Smooth muscle cell (in vitro differentiated cells): ENCODE results near the gene AKR7A3. TPM values are rescaled to one million over a fixed set of nuclear protein-coding genes. Genes with fewer than 3 reads are reported as not detected.

Experiments
- DNase-seq: peaks from one replicate; lab custom pipeline; 2025; ENCODE audit not compliant: unreplicated experiment; lab: John Stamatoyannopoulos, UW
- H2AFZ ChIP-seq: fragments of 200-600 bp; sonication (generic); 2 replicates; pipeline ENCODE4 v1.6.0; 2016; ENCODE audit warnings: antibody characterized with exemption, low read depth, mild to moderate bottlenecking
- H3F3A ChIP-seq: fragments of 200-600 bp; sonication (generic); 2 replicates; pipeline ENCODE4 v1.6.0; 2017; ENCODE audit warnings: antibody characterized with exemption, low read depth
- H3K27ac ChIP-seq: fragments of 200-600 bp; sonication (generic); 2 replicates; pipeline ENCODE4 v1.5.1; 2016; ENCODE audit warnings: low read depth, mild to moderate bottlenecking
- H3K27me3 ChIP-seq: fragments of 200-600 bp; sonication (generic); 2 replicates; pipeline ENCODE4 v1.6.1; 2016; ENCODE audit warnings: low read depth, mild to moderate bottlenecking
- H3K36me3 ChIP-seq: fragments of 200-600 bp; sonication (generic); 2 replicates; pipeline ENCODE4 v1.5.1; 2016; ENCODE audit warnings: low read depth
- H3K4me1 ChIP-seq: fragments of 200-600 bp; sonication (generic); 2 replicates; pipeline ENCODE4 v1.5.1; 2016; ENCODE audit warnings: low read depth
- H3K4me2 ChIP-seq: fragments of 200-600 bp; sonication (generic); 2 replicates; pipeline ENCODE4 v1.6.0; 2016; ENCODE audit warnings: mild to moderate bottlenecking
- H3K4me3 ChIP-seq: fragments of 200-600 bp; sonication (generic); 2 replicates; pipeline ENCODE4 v1.5.1; 2016; ENCODE audit warnings: mild to moderate bottlenecking
- H3K79me2 ChIP-seq: fragments of 200-600 bp; sonication (generic); 2 replicates; pipeline ENCODE4 v1.6.0; 2016; ENCODE audit warnings: low read depth, mild to moderate bottlenecking
- H3K9ac ChIP-seq: fragments of 200-600 bp; sonication (generic); 2 replicates; pipeline ENCODE4 v1.6.0; 2016; ENCODE audit warnings: low read depth
- H3K9me3 ChIP-seq: fragments of 200-600 bp; sonication (generic); replicated peaks from 2 replicates; pipeline ENCODE4 v1.5.1; 2016; ENCODE audit warnings: low read depth
- H4K20me1 ChIP-seq: fragments of 200-600 bp; sonication (generic); 2 replicates; pipeline ENCODE4 v1.6.0; 2016; ENCODE audit warnings: low read depth
- CTCF ChIP-seq: fragments of 200-600 bp; sonication (generic); IDR thresholded peaks from 2 replicates; pipeline ENCODE4 v1.5.1; 2017; ENCODE audit warnings: borderline replicate concordance, mild to moderate bottlenecking, antibody characterized with exemption; ENCODE audit not compliant: insufficient read depth, poor library complexity, severe bottlenecking
- WGBS: methylation state at CpG from one replicate; pipeline ENCODE4 v1.1.7; 2016; ENCODE audit warnings: low lambda C conversion rate; 5-methylcytosine and 5-hydroxymethylcytosine counted together
- polyA plus RNA-seq: library from polyadenylated mRNA; unstranded; fragments of >200 nt; fragmentation: Nextera tagmentation; extraction: Ambion mirVana; gene quantifications from 2 replicates; pipeline ENCODE4 v1.2.1, GENCODE V29; 2016
- small RNA-seq: library from RNA; depleted of rRNA; stranded (forward); fragments of <200 nt; gene quantifications from one replicate; pipeline ENCODE3, GENCODE V24; 2014
- total RNA-seq: library from RNA; depleted of rRNA; stranded (reverse); fragments of >200 nt; gene quantifications from 2 replicates; pipeline ENCODE4 v1.2.3, GENCODE V29; 2014

Gene AKR7A3
- total and polyA plus RNA-seq, 2 experiments from 2014 or later = 0.62 to 0.85 TPM

- H3K9me3 ChIP-seq = no peaks in the 10 kb centered on the region
- H3K79me2 ChIP-seq = no peaks in the 10 kb centered on the region
- H2AFZ ChIP-seq = no peak overlapping the region
- H3K4me1 ChIP-seq = no peaks in the 10 kb centered on the region
- no peaks in the 10 kb centered on the region for H4K20me1 ChIP-seq
- no peak overlapping the region for H3K27ac ChIP-seq
- no peak for TF ChIP-seq CTCF
- WGBS = 96% methylated on average over 3 of the region's 3 CpGs
- H3F3A ChIP-seq = no peaks in the 10 kb centered on the region
- peaks cover 21% of the 10 kb centered on the region for H3K36me3 ChIP-seq
- no peak overlapping the region for H3K9ac ChIP-seq
- no peak overlapping the region for H3K4me3 ChIP-seq
- H3K27me3 ChIP-seq = no peaks in the 10 kb centered on the region
- DNase-seq = no peak
- H3K4me2 ChIP-seq = no peak overlapping the region
Measured at GRCh38 chr1:19234224-19234623, 54.3 kb downstream of the AKR7A3 start.

Small RNAs within 50 kb of the gene (small RNA-seq; reads per million reads assigned to genes)
- gene RNU6-1099P = not detected

Other genes with a start within 250 kb of the AKR7A3 start
- 98.9 and 142 TPM in 2 replicates for gene UBR4, start 78.5 kb downstream of the AKR7A3 start, total RNA-seq
- gene UBR4, start 78.5 kb downstream of the AKR7A3 start, polyA plus RNA-seq = 62.7 and 110 TPM in 2 replicates
- 40.9 and 54.4 TPM in 2 replicates for gene EMC1, start 37.2 kb downstream of the AKR7A3 start, total RNA-seq
- 44.8 and 48.8 TPM in 2 replicates for gene EMC1, start 37.2 kb downstream of the AKR7A3 start, polyA plus RNA-seq
- 14.7 and 16.8 TPM in 2 replicates for gene MRTO4, start 37.0 kb downstream of the AKR7A3 start, total RNA-seq
- 25.1 and 29.8 TPM in 2 replicates for gene MRTO4, start 37.0 kb downstream of the AKR7A3 start, polyA plus RNA-seq
- 67.5 and 79.6 TPM in 2 replicates for gene AKR7A2, start 23.4 kb upstream of the AKR7A3 start, total RNA-seq
- 83.0 and 86.4 TPM in 2 replicates for gene AKR7A2, start 23.4 kb upstream of the AKR7A3 start, polyA plus RNA-seq
- 13.4 and 23.9 TPM in 2 replicates for gene SLC66A1, start 23.6 kb upstream of the AKR7A3 start, total RNA-seq
- 20.4 and 21.9 TPM in 2 replicates for gene SLC66A1, start 23.6 kb upstream of the AKR7A3 start, polyA plus RNA-seq
- gene CAPZB, start 196.8 kb upstream of the AKR7A3 start, total RNA-seq = 205 and 209 TPM in 2 replicates
- gene CAPZB, start 196.8 kb upstream of the AKR7A3 start, polyA plus RNA-seq = 405 TPM in 2 replicates